ENCODE data around the gene BIN1. TPM values are rescaled to one million over a fixed set of nuclear protein-coding genes. Genes with fewer than 3 reads are reported as not detected.

The BIN1 gene
- polyA plus RNA-seq, 4 donors: 6.7 to 54.3 (median 28.7) TPM

GRCh38 chr2:127027715-127028114 lies 79.2 kb downstream of the BIN1 start:
- Histone ChIP-seq H3K4me3 (ENCODE audit: low read depth in 1 of 3, low read length in 3 of 3) (no peak overlapping the region), H3K27ac (ENCODE audit: low read depth in 1 of 3, low read length in 2 of 3) (no peak overlapping the region), H3K36me3 (ENCODE audit: control insufficient read depth in 3 of 3, insufficient read depth in 2 of 3, low read depth in 1 of 3, low read length in 3 of 3) (no peaks in the 10 kb centered on the region), H3K9me3 (ENCODE audit: control insufficient read depth in 2 of 2, insufficient read depth in 1 of 2, low read depth in 1 of 2, low read length in 1 of 2) (no peaks in the 10 kb centered on the region), H3K27me3 (ENCODE audit: control insufficient read depth in 3 of 3, insufficient read depth in 3 of 3, low read length in 3 of 3) (peaks cover 0 to 11% (median 0%) of the 10 kb centered on the region in 3 donors), H3K4me1 (ENCODE audit: control insufficient read depth in 3 of 3, insufficient read depth in 2 of 3, low read depth in 1 of 3, low read length in 2 of 3) (peaks cover 0 to 4% (median 0%) of the 10 kb centered on the region in 3 donors)
- 89 to 94% (median 92%) methylated on average over 2 of the region's 2 CpGs for WGBS, 3 donors
- FAIRE-seq (no peak), DNase-seq (no peak)

GRCh38 chr2:127025359-127026166 lies 81.4 kb downstream of the BIN1 start:
- H3K4me1 ChIP-seq (ENCODE audit: control insufficient read depth in 3 of 3, insufficient read depth in 2 of 3, low read depth in 1 of 3, low read length in 2 of 3): peaks cover 0 to 4% (median 0%) of the 10 kb centered on the region in 3 donors
- H3K4me3 ChIP-seq (ENCODE audit: low read depth in 1 of 3, low read length in 3 of 3): peak overlapping the region; percentile 26 to 68 (median 41)
- no peaks in the 10 kb centered on the region for H3K36me3 ChIP-seq (ENCODE audit: control insufficient read depth in 3 of 3, insufficient read depth in 2 of 3, low read depth in 1 of 3, low read length in 3 of 3)
- FAIRE-seq (no peak), DNase-seq (peak; percentile 46 to 89)
- peaks cover 0 to 11% (median 0%) of the 10 kb centered on the region in 3 donors for H3K27me3 ChIP-seq (ENCODE audit: control insufficient read depth in 3 of 3, insufficient read depth in 3 of 3, low read length in 3 of 3)
- 0 to 1% (median 1%) methylated on average over 39 of the region's 39 CpGs for WGBS, 3 donors
- no peaks in the 10 kb centered on the region for H3K9me3 ChIP-seq (ENCODE audit: control insufficient read depth in 2 of 2, insufficient read depth in 1 of 2, low read depth in 1 of 2, low read length in 1 of 2)
- peak overlapping the region in 1 of 3 donors; percentile 36 for H3K27ac ChIP-seq (ENCODE audit: low read depth in 1 of 3, low read length in 2 of 3)

- no peaks in the 10 kb centered on the region for H3K9me3 ChIP-seq (ENCODE audit: control insufficient read depth in 2 of 2, insufficient read depth in 1 of 2, low read depth in 1 of 2, low read length in 1 of 2)
- H3K36me3 ChIP-seq (ENCODE audit: control insufficient read depth in 3 of 3, insufficient read depth in 2 of 3, low read depth in 1 of 3, low read length in 3 of 3): no peaks in the 10 kb centered on the region
- peaks cover 0 to 4% (median 0%) of the 10 kb centered on the region in 3 donors for H3K4me1 ChIP-seq (ENCODE audit: control insufficient read depth in 3 of 3, insufficient read depth in 2 of 3, low read depth in 1 of 3, low read length in 2 of 3)
- peak overlapping the region in 1 of 3 donors; percentile 68 for H3K4me3 ChIP-seq (ENCODE audit: low read depth in 1 of 3, low read length in 3 of 3)
- H3K27me3 ChIP-seq (ENCODE audit: control insufficient read depth in 3 of 3, insufficient read depth in 3 of 3, low read length in 3 of 3): peaks cover 0 to 11% (median 0%) of the 10 kb centered on the region in 3 donors
- peak overlapping the region in 1 of 3 donors; percentile 36 for H3K27ac ChIP-seq (ENCODE audit: low read depth in 1 of 3, low read length in 2 of 3)
- FAIRE-seq (no peak), DNase-seq (peak; percentile 21 to 71)
- 6 to 13% (median 12%) methylated on average over 29 of the region's 29 CpGs for WGBS, 3 donors
Observed at GRCh38 chr2:127024769-127025358, 82.1 kb downstream of the BIN1 start.

- no peak for DNase-seq
- 100% methylated on average over 1 of the region's 1 CpG for WGBS, 3 donors
- Histone ChIP-seq H3K4me1 (ENCODE audit: control insufficient read depth in 3 of 3, insufficient read depth in 2 of 3, low read depth in 1 of 3, low read length in 2 of 3) (peaks cover 0 to 4% (median 0%) of the 10 kb centered on the region in 3 donors), H3K9me3 (ENCODE audit: control insufficient read depth in 2 of 2, insufficient read depth in 1 of 2, low read depth in 1 of 2, low read length in 1 of 2) (no peaks in the 10 kb centered on the region), H3K4me3 (ENCODE audit: low read depth in 1 of 3, low read length in 3 of 3) (no peak overlapping the region), H3K27ac (ENCODE audit: low read depth in 1 of 3, low read length in 2 of 3) (no peak overlapping the region), H3K36me3 (ENCODE audit: control insufficient read depth in 3 of 3, insufficient read depth in 2 of 3, low read depth in 1 of 3, low read length in 3 of 3) (no peaks in the 10 kb centered on the region), H3K27me3 (ENCODE audit: control insufficient read depth in 3 of 3, insufficient read depth in 3 of 3, low read length in 3 of 3) (peaks cover 0 to 11% (median 0%) of the 10 kb centered on the region in 3 donors)
- no peak for FAIRE-seq
Observed at GRCh38 chr2:127023504-127023903, 83.5 kb downstream of the BIN1 start.

- no peak for DNase-seq
- Histone ChIP-seq H3K4me3 (ENCODE audit: low read depth in 1 of 3, low read length in 3 of 3) (no peak overlapping the region), H3K27ac (ENCODE audit: low read depth in 1 of 3, low read length in 2 of 3) (no peak overlapping the region), H3K27me3 (ENCODE audit: control insufficient read depth in 3 of 3, insufficient read depth in 3 of 3, low read length in 3 of 3) (peaks cover 0 to 11% (median 0%) of the 10 kb centered on the region in 3 donors), H3K9me3 (ENCODE audit: control insufficient read depth in 2 of 2, insufficient read depth in 1 of 2, low read depth in 1 of 2, low read length in 1 of 2) (no peaks in the 10 kb centered on the region), H3K36me3 (ENCODE audit: control insufficient read depth in 3 of 3, insufficient read depth in 2 of 3, low read depth in 1 of 3, low read length in 3 of 3) (no peaks in the 10 kb centered on the region), H3K4me1 (ENCODE audit: control insufficient read depth in 3 of 3, insufficient read depth in 2 of 3, low read depth in 1 of 3, low read length in 2 of 3) (peaks cover 0 to 4% (median 0%) of the 10 kb centered on the region in 3 donors)
- FAIRE-seq: no peak
- 94 to 97% (median 95%) methylated on average over 10 of the region's 10 CpGs for WGBS, 3 donors
Observed at GRCh38 chr2:127022817-127023216, 84.1 kb downstream of the BIN1 start.

- 76 to 81% (median 77%) methylated on average over 3 of the region's 3 CpGs for WGBS, 3 donors
Observed at GRCh38 chr2:127020536-127020935, 86.4 kb downstream of the BIN1 start.

GRCh38 chr2:127017548-127017947 lies 89.4 kb downstream of the BIN1 start:
- Histone ChIP-seq H3K4me1 (ENCODE audit: control insufficient read depth in 3 of 3, insufficient read depth in 2 of 3, low read depth in 1 of 3, low read length in 2 of 3) (peaks cover 0 to 7% (median under 1%) of the 10 kb centered on the region in 3 donors), H3K9me3 (ENCODE audit: control insufficient read depth in 2 of 2, insufficient read depth in 1 of 2, low read depth in 1 of 2, low read length in 1 of 2) (no peaks in the 10 kb centered on the region), H3K36me3 (ENCODE audit: control insufficient read depth in 3 of 3, insufficient read depth in 2 of 3, low read depth in 1 of 3, low read length in 3 of 3) (no peaks in the 10 kb centered on the region), H3K27ac (ENCODE audit: low read depth in 1 of 3, low read length in 2 of 3) (no peak overlapping the region), H3K27me3 (ENCODE audit: control insufficient read depth in 3 of 3, insufficient read depth in 3 of 3, low read length in 3 of 3) (no peaks in the 10 kb centered on the region), H3K4me3 (ENCODE audit: low read depth in 1 of 3, low read length in 3 of 3) (no peak overlapping the region)
- 91 to 95% (median 92%) methylated on average over 5 of the region's 5 CpGs for WGBS, 3 donors
- no peak for DNase-seq
- no peak for FAIRE-seq

More at GRCh38 chr2:127020536-127020935, 86.4 kb downstream of the BIN1 start:
- Histone ChIP-seq H3K27me3 (ENCODE audit: control insufficient read depth in 3 of 3, insufficient read depth in 3 of 3, low read length in 3 of 3) (peaks cover 0 to 5% (median 0%) of the 10 kb centered on the region in 3 donors), H3K27ac (ENCODE audit: low read depth in 1 of 3, low read length in 2 of 3) (no peak overlapping the region), H3K4me3 (ENCODE audit: low read depth in 1 of 3, low read length in 3 of 3) (no peak overlapping the region), H3K9me3 (ENCODE audit: control insufficient read depth in 2 of 2, insufficient read depth in 1 of 2, low read depth in 1 of 2, low read length in 1 of 2) (no peaks in the 10 kb centered on the region), H3K4me1 (ENCODE audit: control insufficient read depth in 3 of 3, insufficient read depth in 2 of 3, low read depth in 1 of 3, low read length in 2 of 3) (peaks cover 0 to 4% (median 0%) of the 10 kb centered on the region in 3 donors), H3K36me3 (ENCODE audit: control insufficient read depth in 3 of 3, insufficient read depth in 2 of 3, low read depth in 1 of 3, low read length in 3 of 3) (no peaks in the 10 kb centered on the region)
- DNase-seq (no peak), FAIRE-seq (no peak)

GRCh38 chr2:127016329-127016728 lies 90.6 kb downstream of the BIN1 start:
- DNase-seq (no peak), FAIRE-seq (no peak)
- Histone ChIP-seq H3K27ac (ENCODE audit: low read depth in 1 of 3, low read length in 2 of 3) (no peak overlapping the region), H3K36me3 (ENCODE audit: control insufficient read depth in 3 of 3, insufficient read depth in 2 of 3, low read depth in 1 of 3, low read length in 3 of 3) (no peaks in the 10 kb centered on the region), H3K4me1 (ENCODE audit: control insufficient read depth in 3 of 3, insufficient read depth in 2 of 3, low read depth in 1 of 3, low read length in 2 of 3) (peaks cover 0 to 17% (median 3%) of the 10 kb centered on the region in 3 donors), H3K9me3 (ENCODE audit: control insufficient read depth in 2 of 2, insufficient read depth in 1 of 2, low read depth in 1 of 2, low read length in 1 of 2) (no peaks in the 10 kb centered on the region), H3K27me3 (ENCODE audit: control insufficient read depth in 3 of 3, insufficient read depth in 3 of 3, low read length in 3 of 3) (no peaks in the 10 kb centered on the region), H3K4me3 (ENCODE audit: low read depth in 1 of 3, low read length in 3 of 3) (no peak overlapping the region)
- 94 to 96% (median 96%) methylated on average over 22 to 24 of the region's 24 CpGs for WGBS, 3 donors
